ENCODE data around the gene PVALEF. TPM values are rescaled to one million over a fixed set of nuclear protein-coding genes. Genes with fewer than 3 reads are reported as not detected.

The PVALEF gene
- not detected for total RNA-seq

DNA sequence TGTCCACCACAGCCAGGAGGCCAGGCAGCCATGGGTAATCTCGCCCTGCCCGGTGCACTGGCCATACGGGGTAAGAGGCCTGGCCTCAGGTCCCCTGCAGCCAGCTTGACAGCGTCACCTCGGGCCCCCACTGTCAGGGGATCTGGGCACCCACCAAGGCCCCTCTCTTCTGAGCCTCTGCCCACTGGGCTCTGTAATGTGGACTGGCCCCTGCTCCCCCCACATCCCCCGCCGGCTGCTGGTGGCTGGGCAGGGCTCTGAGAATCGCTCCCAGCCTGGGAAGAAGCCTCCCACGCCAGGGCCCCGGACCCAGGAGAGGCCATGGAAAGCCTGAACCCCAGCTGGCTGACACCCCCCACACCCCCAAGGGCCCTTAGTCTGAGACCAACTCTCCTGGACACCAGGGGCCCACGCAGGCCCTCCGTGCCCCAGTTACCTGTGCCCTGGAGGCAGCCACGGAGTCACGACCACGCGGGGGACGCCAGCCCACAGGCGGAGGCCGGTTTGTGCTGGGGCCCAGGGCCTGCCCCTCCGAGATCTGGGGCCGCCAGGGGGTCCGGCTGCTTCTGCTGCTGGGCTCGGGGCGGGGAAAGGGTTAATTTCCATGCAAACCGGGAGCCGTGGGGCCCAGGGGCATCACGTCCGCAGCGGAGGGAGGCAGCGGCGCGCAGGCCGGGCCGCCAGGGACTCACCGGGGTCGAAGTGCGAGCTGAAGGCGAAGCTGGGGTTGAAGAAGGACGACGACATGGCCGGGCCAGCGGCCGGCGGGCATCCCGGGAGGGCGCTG lies at the start of gene PVALEF:
TSS of gene PVALEF (plus strand) at position 262 of the 787 bp plus-strand sequence. CDS start 15,720 bp downstream, outside the sequence.
- POLR2A ChIA-PET: no interaction called here
- H3K27me3 Mint-ChIP-seq: peaks cover 20% of the 10 kb centered on the region
- H3K4me1 Mint-ChIP-seq: no peaks in the 10 kb centered on the region
- H3K36me3 Mint-ChIP-seq (ENCODE audit: low read depth): no peaks in the 10 kb centered on the region
- CTCF ChIA-PET: interaction anchor here (0.6 kb wide), 1 partner anchor 143 kb away, joined by 3 read pairs; no protein-coding TSS in a partner anchor
- no peak within 1 kb of the TSS for H3K27ac Mint-ChIP-seq
- no peak within 1 kb of the TSS for H3K4me3 Mint-ChIP-seq
- no peaks in the 10 kb centered on the region for H3K9me3 Mint-ChIP-seq
- no peak for DNase-seq

DNA sequence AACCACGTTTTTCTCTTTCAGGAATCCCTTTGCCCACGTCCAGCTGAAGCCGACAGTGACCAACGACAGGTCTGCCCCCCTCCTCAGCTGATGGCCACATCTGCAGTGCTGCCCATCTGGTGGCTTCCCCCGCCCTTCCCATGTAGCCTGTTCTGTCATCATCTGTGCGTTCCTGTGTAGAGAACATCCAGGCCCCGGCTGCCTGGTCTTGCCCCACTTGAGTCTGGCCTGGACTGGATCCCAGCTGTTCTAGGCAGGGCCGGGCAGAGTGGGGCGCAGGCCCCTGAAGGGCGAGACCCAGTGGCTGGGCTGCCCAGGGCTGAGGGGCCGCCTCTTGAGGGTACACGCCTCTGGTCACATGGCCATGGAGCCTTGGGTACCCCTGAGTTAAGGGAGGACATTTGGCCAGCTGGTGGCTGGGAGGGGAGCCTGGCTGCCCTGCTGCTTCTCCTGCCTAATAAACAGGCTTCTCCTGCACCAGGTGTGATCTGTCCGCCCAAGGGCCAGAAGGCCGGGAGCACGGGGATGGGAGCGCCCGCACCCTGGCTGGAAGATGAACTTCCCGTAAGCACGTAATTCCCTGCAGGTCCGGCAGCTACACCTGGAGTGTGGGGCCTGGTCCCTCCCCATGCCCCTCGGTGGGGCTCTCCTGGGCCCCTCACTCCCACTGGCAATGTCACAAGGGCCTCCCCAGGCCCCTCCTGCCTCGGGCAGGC lies 49.4 kb upstream of the PVALEF start:
- no peaks in the 10 kb centered on the region for H3K36me3 Mint-ChIP-seq (ENCODE audit: low read depth)
- H3K4me1 Mint-ChIP-seq: no peaks in the 10 kb centered on the region
- no peak overlapping the region for H3K4me3 Mint-ChIP-seq
- H3K27ac Mint-ChIP-seq: no peak overlapping the region
- ChIA-PET POLR2A (no interaction called here), CTCF (interaction anchor here (1.1 kb wide), 1 partner anchor 176 kb away, joined by 3 read pairs; no protein-coding TSS in a partner anchor)
- no peak for DNase-seq
- no peaks in the 10 kb centered on the region for H3K9me3 Mint-ChIP-seq
- no peaks in the 10 kb centered on the region for H3K27me3 Mint-ChIP-seq

DNA sequence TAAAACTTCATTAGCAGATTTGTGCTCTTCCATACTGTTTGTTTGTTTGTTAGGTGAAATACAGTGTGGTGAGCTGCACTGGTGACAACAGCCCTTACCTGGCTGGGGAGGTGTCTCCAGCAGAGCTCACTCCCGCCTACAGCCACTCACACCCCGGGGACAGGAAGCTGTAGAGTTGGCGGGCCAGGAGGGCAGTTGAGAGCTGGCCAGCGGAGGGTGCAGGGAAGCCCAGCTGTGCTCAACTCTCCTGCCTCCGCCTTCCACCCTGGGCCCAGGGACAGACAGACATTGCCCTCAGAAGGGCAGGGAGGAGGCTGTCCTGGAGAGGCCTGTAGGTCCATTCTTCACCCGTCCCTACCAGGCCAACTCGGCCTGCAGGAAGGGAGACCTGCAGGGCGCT lies 48.6 kb upstream of the PVALEF start:
- Mint-ChIP-seq H3K4me1 (no peaks in the 10 kb centered on the region), H3K36me3 (ENCODE audit: low read depth) (no peaks in the 10 kb centered on the region), H3K4me3 (no peak overlapping the region), H3K27me3 (no peaks in the 10 kb centered on the region), H3K9me3 (no peaks in the 10 kb centered on the region), H3K27ac (no peak overlapping the region)
- DNase-seq: no peak
- POLR2A ChIA-PET: no interaction called here
- CTCF ChIA-PET: interaction anchor here (1.2 kb wide), 1 partner anchor 15 kb away, joined by 4 read pairs; no protein-coding TSS in a partner anchor

DNA sequence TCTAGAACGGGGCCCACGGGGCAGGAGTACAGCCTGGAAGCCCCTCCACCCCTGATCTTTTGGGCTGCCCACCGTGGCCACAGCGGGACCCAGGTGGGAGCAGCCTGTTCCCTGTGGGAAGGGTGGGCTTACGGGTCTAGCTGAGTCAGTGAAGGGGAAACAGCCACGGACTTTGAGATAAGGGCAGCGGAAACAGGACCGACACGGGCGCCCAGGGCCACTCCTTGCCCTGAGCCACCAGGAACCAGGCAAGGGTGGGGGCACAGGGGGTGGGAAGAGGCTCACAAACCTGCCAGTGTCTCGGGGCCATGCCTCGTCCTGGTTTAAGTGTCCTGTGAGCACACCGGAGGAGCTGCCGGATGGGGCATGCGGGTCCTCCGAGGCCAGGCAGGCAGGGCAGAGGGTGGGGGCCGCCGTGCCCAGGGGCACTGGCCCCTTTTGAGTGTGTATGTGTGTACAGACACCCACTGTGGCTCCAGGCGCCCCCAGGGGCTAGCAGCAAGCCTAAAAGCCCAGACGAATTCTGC lies 47.6 kb upstream of the PVALEF start:
- no peak for DNase-seq
- Mint-ChIP-seq H3K36me3 (ENCODE audit: low read depth) (no peaks in the 10 kb centered on the region), H3K4me3 (no peak overlapping the region), H3K4me1 (no peaks in the 10 kb centered on the region), H3K27me3 (no peaks in the 10 kb centered on the region), H3K27ac (no peak overlapping the region), H3K9me3 (no peaks in the 10 kb centered on the region)
- POLR2A ChIA-PET: no interaction called here
- CTCF ChIA-PET: interaction anchor here (0.6 to 1.4 kb wide), 4 partner anchors 16 to 498 kb away, joined by 3 to 4 read pairs (median 4); no protein-coding TSS in a partner anchor

DNA sequence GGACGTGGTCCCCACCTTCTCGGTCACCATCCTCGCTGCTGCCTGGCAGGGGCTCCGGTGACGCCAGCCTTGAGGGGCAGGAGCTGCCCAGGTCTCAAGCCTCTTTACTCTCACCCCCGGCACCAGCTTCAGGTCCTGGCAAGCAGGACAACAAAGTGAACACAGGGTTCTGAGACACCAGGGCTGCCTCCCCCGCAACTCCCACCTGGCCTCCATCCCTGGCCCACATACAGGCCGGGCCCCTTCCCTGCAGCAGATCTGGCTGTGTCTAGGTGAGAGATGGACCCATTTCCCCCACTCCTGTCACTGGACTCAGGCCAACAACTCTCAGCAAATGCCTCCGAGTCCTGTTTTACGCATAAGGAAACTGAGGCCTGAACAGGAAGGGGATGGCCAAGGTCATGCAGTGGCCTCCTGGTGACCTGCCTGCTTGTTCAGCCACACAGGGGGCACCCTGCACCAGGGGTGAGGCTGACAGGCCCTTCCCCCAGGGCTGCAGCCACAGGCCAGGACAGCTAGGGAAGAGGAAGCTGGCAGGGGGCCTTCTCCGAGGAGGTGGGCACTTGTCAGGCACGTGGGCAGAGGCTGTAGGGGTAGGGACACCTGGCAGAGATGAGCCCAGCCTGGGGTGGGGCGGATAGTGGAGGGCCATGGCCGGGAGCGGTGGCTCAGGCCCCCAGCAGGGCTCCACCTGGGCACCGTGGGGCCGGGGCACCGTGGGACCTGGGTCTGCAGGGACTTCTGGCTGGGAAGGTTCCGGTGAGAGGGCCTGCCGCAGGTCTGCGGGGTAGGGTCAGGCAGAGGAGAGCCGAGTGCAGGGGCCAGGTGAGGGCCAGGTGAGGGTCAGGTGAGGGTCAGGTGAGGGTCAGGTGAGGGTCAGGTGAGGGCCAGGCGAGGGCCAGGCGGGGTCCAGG lies 46.7 kb upstream of the PVALEF start:
- Mint-ChIP-seq H3K4me1 (no peaks in the 10 kb centered on the region), H3K27me3 (no peaks in the 10 kb centered on the region), H3K27ac (no peak overlapping the region), H3K36me3 (ENCODE audit: low read depth) (no peaks in the 10 kb centered on the region), H3K4me3 (no peak overlapping the region), H3K9me3 (no peaks in the 10 kb centered on the region)
- ChIA-PET CTCF (interaction anchor here (1.2 to 1.4 kb wide), 2 partner anchors 21 to 497 kb away, joined by 3 to 4 read pairs; no protein-coding TSS in a partner anchor), POLR2A (no interaction called here)
- no peak for DNase-seq

DNA sequence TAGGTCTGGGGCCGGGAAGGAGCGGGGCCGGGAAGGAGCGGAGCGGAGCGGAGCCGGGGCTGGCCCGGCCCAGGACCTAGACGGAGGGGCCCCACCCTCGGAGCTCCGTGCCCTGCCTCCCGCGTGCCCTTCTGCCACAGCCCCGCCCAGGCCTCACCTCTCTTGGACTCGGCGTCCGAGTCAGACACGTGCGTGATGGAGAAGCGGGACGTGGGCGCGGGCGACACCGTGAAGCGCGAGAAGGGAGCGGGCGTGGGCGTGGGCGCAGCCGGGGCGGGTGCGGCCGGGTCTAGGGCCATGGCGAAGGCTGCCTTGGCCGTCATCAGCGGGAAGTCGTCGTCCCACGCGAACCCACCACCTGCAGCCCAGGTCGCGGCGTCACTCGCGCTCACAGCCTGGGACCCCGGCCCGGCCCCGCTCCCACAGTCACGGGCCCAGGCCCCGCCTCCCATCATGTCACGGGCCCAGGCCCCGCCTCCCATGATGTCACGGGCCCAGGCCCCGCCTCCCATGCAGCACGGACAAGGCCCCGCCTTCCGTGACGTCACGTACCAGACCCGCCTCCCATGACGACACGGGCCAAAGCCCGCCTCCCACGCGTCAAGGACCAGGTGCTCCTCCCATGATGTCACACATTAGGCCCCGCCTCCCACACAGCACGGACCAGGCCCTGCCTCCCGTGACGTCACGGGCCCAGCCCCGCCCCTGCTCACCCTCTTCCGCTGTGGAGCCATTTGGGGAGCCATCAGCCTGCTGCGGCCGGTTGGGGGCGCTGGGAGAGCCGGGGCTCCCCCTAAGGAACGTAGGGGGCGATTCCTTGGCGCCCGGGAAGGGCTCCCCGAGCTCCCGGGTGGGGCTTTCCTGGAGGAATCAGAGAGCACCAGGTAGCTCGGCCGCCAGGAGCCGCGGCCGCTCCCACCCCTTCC lies 45.8 kb upstream of the PVALEF start:
- peak; percentile 78 for DNase-seq
- CTCF ChIA-PET: interaction anchor here (1.4 kb wide), 1 partner anchor 22 kb away, joined by 4 read pairs; no protein-coding TSS in a partner anchor
- Mint-ChIP-seq H3K4me1 (no peaks in the 10 kb centered on the region), H3K4me3 (no peak overlapping the region), H3K27me3 (no peaks in the 10 kb centered on the region), H3K27ac (no peak overlapping the region), H3K36me3 (ENCODE audit: low read depth) (no peaks in the 10 kb centered on the region), H3K9me3 (no peaks in the 10 kb centered on the region)
- POLR2A ChIA-PET: no interaction called here

DNA sequence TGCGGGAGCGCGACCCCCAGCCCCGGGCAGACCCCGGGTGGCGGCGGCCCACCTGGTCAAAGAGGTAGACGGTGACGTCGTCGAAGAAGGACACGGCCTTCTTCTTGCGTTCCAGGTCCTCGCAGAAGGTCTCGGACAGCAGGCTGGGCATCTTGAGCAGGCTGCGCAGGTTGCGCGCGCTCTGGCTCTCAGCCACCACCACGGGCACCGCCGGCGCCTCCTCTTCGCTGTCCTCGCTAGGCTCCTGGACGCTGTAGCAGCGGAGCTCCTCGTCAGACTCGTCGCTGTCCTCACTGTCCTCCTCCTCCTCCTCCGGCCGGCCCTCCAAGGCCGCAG lies 45.2 kb upstream of the PVALEF start:
- no peaks in the 10 kb centered on the region for H3K27me3 Mint-ChIP-seq

DNA sequence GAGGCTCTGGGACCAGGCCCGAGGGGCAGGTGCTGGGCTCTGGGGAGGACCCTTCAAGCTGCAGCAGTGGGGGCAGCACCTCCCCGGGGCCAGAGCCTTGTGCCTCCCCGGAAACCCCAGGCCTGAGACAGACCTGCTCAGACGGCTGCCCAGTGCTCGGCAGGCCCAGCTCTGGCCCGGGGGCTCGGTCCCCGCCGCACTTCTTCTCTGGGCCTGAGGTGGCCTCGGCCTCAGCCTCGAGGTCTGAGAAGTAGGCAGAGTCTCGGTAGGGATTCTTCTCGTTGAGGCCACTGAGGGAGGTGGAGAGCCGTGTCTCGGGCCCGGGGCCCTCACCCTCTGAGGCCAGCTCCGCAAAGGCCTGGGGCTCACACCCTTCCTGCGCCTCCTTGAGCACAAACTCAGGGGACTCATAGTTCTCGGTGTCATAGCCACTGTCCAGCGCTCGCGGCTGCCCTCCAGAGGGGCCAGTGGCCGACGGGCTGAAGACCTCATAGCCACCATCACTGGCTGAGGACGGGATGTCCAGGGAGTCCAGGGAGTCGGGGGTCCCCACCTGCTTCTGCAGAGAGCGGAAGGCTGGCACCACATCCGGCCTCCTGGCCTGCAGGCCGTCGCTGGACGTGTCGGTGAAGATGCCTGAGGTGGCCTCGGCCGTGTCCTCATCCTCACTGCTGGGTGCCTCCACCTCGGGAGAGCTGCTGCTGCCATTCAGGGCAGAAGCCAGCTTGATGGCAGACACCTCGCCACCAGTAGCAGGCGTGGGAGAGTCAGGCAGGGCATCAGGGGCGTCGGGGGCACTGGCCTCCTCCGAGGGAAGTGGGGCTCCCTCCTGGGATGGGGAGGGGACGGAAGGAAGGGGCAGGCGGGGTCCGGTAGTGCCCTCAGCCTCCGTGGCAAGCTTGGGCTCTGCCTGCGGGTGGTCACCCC lies 44.3 kb upstream of the PVALEF start:
- Mint-ChIP-seq H3K27ac (no peak overlapping the region), H3K4me1 (no peaks in the 10 kb centered on the region), H3K27me3 (no peaks in the 10 kb centered on the region), H3K9me3 (no peaks in the 10 kb centered on the region), H3K4me3 (no peak overlapping the region), H3K36me3 (ENCODE audit: low read depth) (no peaks in the 10 kb centered on the region)
- ChIA-PET CTCF (interaction anchor here (0.9 kb wide), 1 partner anchor 17 kb away, joined by 3 read pairs; no protein-coding TSS in a partner anchor), POLR2A (no interaction called here)
- DNase-seq: no peak

More for the DNA sequence above, 45.2 kb upstream of the PVALEF start:
- no peak overlapping the region for H3K27ac Mint-ChIP-seq
- no peaks in the 10 kb centered on the region for H3K4me1 Mint-ChIP-seq
- H3K36me3 Mint-ChIP-seq (ENCODE audit: low read depth): no peaks in the 10 kb centered on the region
- H3K9me3 Mint-ChIP-seq: no peaks in the 10 kb centered on the region
- CTCF ChIA-PET: no interaction called here
- no peak overlapping the region for H3K4me3 Mint-ChIP-seq
- POLR2A ChIA-PET: no interaction called here
- no peak for DNase-seq

DNA sequence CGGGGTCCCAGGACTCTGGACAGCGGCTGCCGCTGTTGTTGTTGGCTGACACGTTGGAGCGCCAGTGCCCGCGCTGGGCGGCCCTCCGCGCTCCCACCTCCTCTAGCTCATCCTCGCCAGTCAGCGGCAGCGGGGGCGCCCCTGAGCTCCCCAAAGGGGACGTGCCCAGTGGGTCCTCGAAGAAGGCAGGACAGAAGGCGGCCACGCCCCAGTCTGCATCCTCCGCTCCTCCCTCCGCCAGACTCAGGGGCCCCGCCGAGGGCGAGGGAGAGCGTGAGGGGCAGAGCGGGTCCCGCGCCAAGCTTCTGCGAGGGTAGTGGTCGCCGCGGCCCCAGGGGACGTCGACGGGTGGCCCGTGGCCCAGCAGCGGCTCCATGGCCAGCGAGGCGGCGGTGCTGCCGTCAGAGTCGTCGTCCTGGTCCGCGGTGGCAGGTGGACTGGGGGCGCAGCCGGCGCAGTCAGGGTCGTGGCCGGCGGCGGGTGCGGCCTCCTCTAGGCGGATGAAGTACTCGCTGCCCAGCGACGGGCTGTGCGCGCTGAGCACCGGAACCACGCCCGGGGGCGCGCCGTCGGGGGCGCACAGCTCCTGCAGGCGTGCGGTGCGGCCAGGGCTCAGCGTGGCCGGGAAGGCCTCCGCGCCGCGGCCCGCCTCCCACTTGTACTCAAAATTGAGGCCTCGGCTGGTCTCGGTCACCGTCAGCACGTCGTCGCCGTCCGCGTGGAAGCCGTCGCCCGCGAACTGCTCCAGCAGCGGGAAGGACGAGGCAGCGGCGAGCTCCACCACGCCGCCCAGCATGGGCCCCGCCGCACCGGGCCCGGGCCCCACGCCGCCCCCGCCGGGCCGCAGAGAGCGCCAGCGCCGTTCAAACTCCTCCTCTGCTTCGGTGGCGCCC lies 43.2 kb upstream of the PVALEF start:
- Mint-ChIP-seq H3K36me3 (ENCODE audit: low read depth) (no peaks in the 10 kb centered on the region), H3K27me3 (no peaks in the 10 kb centered on the region), H3K9me3 (no peaks in the 10 kb centered on the region), H3K4me3 (no peak overlapping the region), H3K4me1 (no peaks in the 10 kb centered on the region), H3K27ac (no peak overlapping the region)
- no peak for DNase-seq
- POLR2A ChIA-PET: no interaction called here
- CTCF ChIA-PET: interaction anchor here (0.9 to 1.2 kb wide), 2 partner anchors 9 to 20 kb away, joined by 3 read pairs; no protein-coding TSS in a partner anchor

Measured in activated CD4-positive, alpha-beta T cell treated with anti-CD3 and anti-CD28 coated beads, Interleukin-2, amount 10 ng/mL, durations not matched to agents 7 days and 5 days (primary cell).